DOHH2 (cell line): ENCODE data around the gene TNFRSF11A.

Source experiments
- H3F3A ChIP-seq: fragments of 200-600 bp; sonication (generic), shearing (Covaris generic); 2 replicates; pipeline ENCODE4 v1.6.0; 2016; ENCODE audit warnings: antibody characterized with exemption, mild to moderate bottlenecking; ENCODE audit not compliant: control insufficient read depth, insufficient read depth
- H3K27ac ChIP-seq: fragments of 200-600 bp; sonication (generic); 2 replicates; pipeline ENCODE4 v1.5.1; 2014; ENCODE audit warnings: low read depth, mild to moderate bottlenecking, low read length, moderate library complexity
- H3K27me3 ChIP-seq: fragments of 200-600 bp; sonication (generic); 2 replicates; pipeline ENCODE4 v1.6.1; 2014; ENCODE audit warnings: mild to moderate bottlenecking, low read length, mixed read lengths; ENCODE audit not compliant: control insufficient read depth
- H3K36me3 ChIP-seq: fragments of 200-600 bp; sonication (generic); 2 replicates; pipeline ENCODE4 v1.6.1; 2014; ENCODE audit warnings: mild to moderate bottlenecking, low read length, moderate library complexity, mixed read lengths; ENCODE audit not compliant: control insufficient read depth
- H3K4me1 ChIP-seq: fragments of 200-600 bp; sonication (generic); 2 replicates; pipeline ENCODE4 v1.6.1; 2014; ENCODE audit warnings: mild to moderate bottlenecking, low read length, mixed read lengths; ENCODE audit not compliant: control insufficient read depth
- H3K4me2 ChIP-seq: fragments of 200-600 bp; sonication (generic); 2 replicates; pipeline ENCODE4 v1.6.0; 2014; ENCODE audit warnings: mild to moderate bottlenecking, low read length, moderate library complexity
- H3K4me3 ChIP-seq: fragments of 200-600 bp; sonication (generic); 2 replicates; pipeline ENCODE4 v1.5.1; 2014; ENCODE audit warnings: mild to moderate bottlenecking, low read length, mixed read lengths
- H3K79me2 ChIP-seq: fragments of 200-600 bp; sonication (generic); 2 replicates; pipeline ENCODE4 v1.6.1; 2014; ENCODE audit warnings: mild to moderate bottlenecking, low read length, mixed read lengths; ENCODE audit not compliant: control insufficient read depth
- H3K9me2 ChIP-seq: fragments of 200-600 bp; sonication (generic); replicated peaks from 2 replicates; pipeline ENCODE4 v1.6.1; 2014; ENCODE audit warnings: mild to moderate bottlenecking, low read length, mixed read lengths; ENCODE audit not compliant: control insufficient read depth
- H3K9me3 ChIP-seq: fragments of 200-600 bp; sonication (generic); 2 replicates; pipeline ENCODE4 v1.6.1; 2014; ENCODE audit warnings: antibody characterized with exemption, low read length, mixed read lengths; ENCODE audit not compliant: control insufficient read depth, insufficient read depth
- H4K20me1 ChIP-seq: fragments of 200-600 bp; sonication (generic); 2 replicates; pipeline ENCODE4 v1.6.0; 2014; ENCODE audit warnings: low read depth, mild to moderate bottlenecking, antibody characterized with exemption, low read length, moderate library complexity; ENCODE audit not compliant: control insufficient read depth, insufficient read depth
- EZH2phosphoT487 ChIP-seq: fragments of 200-600 bp; sonication (generic); IDR thresholded peaks from 2 replicates; pipeline ENCODE4 v1.6.1; 2017; ENCODE audit warnings: borderline replicate concordance, mild to moderate bottlenecking, antibody characterized with exemption, low read length, moderate library complexity, mixed read lengths
- TF ChIP-seq, protein P1 (sequence below): fragments of 200-600 bp; sonication (generic); IDR thresholded peaks from one replicate; pipeline ENCODE4 v1.5.1; 2014; ENCODE audit warnings: antibody characterized with exemption, mild to moderate bottlenecking, low read depth, low read length; ENCODE audit not compliant: poor library complexity, severe bottlenecking

TNFRSF11A gene

DNA sequence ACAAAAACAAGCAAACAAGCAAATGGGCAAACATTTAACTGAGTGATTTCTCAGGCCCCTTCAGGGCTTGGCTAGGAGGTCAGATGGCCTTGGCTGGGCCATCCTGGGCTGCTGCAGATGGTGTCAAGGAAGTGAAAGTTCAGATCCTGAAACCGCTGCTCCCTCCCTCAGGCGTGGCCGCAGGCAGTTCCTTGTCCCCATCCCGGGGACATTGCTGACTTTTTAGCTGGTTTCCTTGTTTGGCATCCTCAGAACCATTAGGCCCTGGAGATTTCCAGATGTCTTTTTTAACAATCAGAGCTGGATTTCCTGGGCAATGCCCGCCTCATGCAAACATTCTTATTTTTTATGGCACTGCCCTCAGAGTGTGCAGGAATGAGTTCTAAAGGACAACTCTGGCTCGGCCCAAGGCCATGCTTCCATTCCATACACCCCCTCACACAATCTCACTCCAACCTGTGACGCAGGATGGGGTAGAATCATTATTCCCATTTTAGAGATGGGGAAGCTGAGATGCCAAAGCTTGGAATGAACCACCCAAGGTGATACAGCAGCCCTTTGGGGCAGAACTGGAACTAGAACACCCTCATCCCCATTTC is 111.6 kb downstream of the TNFRSF11A start:
- H3K27ac ChIP-seq, result no peak overlapping the region
- no peaks in the 10 kb centered on the region for H3K79me2 ChIP-seq
- peaks cover 10% of the 10 kb centered on the region for H3K27me3 ChIP-seq
- no peak overlapping the region for H3K4me3 ChIP-seq
- H3K4me1 ChIP-seq, result no peaks in the 10 kb centered on the region
- H3K36me3 ChIP-seq, result no peaks in the 10 kb centered on the region
- TF ChIP-seq, protein P1, sequence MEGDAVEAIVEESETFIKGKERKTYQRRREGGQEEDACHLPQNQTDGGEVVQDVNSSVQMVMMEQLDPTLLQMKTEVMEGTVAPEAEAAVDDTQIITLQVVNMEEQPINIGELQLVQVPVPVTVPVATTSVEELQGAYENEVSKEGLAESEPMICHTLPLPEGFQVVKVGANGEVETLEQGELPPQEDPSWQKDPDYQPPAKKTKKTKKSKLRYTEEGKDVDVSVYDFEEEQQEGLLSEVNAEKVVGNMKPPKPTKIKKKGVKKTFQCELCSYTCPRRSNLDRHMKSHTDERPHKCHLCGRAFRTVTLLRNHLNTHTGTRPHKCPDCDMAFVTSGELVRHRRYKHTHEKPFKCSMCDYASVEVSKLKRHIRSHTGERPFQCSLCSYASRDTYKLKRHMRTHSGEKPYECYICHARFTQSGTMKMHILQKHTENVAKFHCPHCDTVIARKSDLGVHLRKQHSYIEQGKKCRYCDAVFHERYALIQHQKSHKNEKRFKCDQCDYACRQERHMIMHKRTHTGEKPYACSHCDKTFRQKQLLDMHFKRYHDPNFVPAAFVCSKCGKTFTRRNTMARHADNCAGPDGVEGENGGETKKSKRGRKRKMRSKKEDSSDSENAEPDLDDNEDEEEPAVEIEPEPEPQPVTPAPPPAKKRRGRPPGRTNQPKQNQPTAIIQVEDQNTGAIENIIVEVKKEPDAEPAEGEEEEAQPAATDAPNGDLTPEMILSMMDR, result no peak
- TF ChIP-seq EZH2phosphoT487, result no peak
- H3K4me2 ChIP-seq, result no peak overlapping the region
- no peaks in the 10 kb centered on the region for H3K9me2 ChIP-seq
- H4K20me1 ChIP-seq, result no peaks in the 10 kb centered on the region
- H3K9me3 ChIP-seq, result no peaks in the 10 kb centered on the region
- H3F3A ChIP-seq, result no peaks in the 10 kb centered on the region

DNA sequence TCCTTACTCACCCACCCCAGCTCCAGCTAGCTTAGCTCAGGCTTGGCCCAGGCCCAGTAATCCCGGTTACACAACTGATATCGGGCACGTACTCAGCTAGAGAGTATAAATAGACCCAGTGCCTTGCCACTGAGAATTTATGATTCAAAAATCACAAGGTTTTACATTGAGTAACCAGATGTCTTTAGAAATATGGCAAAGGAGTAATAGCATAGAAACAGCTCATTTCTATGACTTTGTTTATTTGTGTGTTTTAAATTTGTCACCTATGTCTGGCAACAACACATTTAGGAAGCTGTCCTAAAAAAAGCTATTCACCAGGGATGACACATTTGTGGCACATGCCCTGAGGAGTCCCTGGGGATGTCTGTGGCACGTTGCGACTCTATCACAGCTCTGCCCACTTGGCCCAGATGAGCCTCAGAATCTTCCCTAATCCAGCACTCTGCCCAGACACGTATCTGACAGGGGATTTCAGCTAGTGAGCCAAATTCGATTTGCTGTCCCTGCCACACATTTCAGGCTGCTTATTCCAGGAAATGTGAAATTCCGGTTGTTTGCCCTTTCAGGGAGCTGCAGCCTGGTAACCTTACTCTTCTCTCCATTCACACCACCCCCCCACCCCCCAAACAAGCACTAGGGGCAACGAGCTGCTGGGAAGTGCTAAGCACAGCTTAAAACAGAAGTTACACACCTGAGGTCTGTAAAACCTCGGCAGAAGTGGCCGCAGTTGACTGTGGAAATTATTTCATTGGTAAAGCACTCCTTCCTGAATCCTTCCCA is 112.3 kb downstream of the TNFRSF11A start:
- no peaks in the 10 kb centered on the region for H3F3A ChIP-seq
- no peaks in the 10 kb centered on the region for H4K20me1 ChIP-seq
- no peak overlapping the region for H3K27ac ChIP-seq
- TF ChIP-seq EZH2phosphoT487, result no peak
- no peaks in the 10 kb centered on the region for H3K9me2 ChIP-seq
- no peaks in the 10 kb centered on the region for H3K36me3 ChIP-seq
- no peak overlapping the region for H3K4me3 ChIP-seq
- no peaks in the 10 kb centered on the region for H3K79me2 ChIP-seq
- peaks cover 10% of the 10 kb centered on the region for H3K27me3 ChIP-seq
- no peaks in the 10 kb centered on the region for H3K9me3 ChIP-seq
- H3K4me2 ChIP-seq, result no peak overlapping the region
- H3K4me1 ChIP-seq, result no peaks in the 10 kb centered on the region

DNA sequence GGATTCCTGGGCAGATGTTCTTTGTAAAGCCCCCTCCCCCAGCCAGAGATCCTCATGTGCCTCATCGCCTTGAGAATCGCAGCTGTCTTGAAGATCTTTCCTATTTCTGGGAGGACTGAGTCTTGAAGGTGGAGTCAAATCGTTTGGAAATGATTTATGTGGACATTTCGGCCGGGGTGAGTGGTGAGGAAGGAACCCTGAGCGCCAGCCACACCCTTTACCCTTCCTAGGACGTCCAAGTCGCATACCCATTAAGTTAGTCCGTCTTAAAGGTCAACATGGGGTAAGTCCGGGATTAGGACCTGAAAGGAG is 112.9 kb downstream of the TNFRSF11A start:
- Histone ChIP-seq H3K4me2 (no peak overlapping the region), H3K4me3 (no peak overlapping the region), H3K9me3 (no peaks in the 10 kb centered on the region), H3K79me2 (no peaks in the 10 kb centered on the region), H3F3A (no peaks in the 10 kb centered on the region), H3K27ac (no peak overlapping the region), H4K20me1 (no peaks in the 10 kb centered on the region), H3K36me3 (no peaks in the 10 kb centered on the region), H3K4me1 (no peaks in the 10 kb centered on the region), H3K9me2 (no peaks in the 10 kb centered on the region), H3K27me3 (peaks cover 10% of the 10 kb centered on the region)
- no peak for TF ChIP-seq EZH2phosphoT487
- TF ChIP-seq, protein P1, result no peak

DNA sequence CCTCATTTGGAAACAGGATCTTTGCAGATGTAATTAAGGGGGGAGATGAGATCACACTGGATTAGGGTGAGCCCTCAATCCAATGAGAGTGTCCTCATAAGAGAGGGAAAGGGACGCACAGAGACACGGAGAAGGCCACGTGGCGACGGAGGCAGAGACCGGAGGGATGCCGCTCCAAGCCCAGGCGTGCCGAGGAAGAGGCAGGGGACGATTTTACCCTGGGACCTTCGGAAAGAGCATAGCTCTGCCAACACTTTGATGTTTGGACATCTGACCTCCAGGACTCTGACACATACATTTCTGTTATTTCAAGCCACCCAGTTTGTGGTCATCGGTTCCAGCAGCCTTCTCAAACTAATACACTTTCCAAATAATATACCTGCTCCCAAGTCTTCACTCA is 113.3 kb downstream of the TNFRSF11A start:
- Histone ChIP-seq H3K4me1 (no peaks in the 10 kb centered on the region), H3K4me2 (no peak overlapping the region), H3K27ac (no peak overlapping the region), H4K20me1 (no peaks in the 10 kb centered on the region), H3K9me3 (no peaks in the 10 kb centered on the region), H3K27me3 (peaks cover 10% of the 10 kb centered on the region), H3K9me2 (no peaks in the 10 kb centered on the region), H3F3A (no peaks in the 10 kb centered on the region), H3K79me2 (no peaks in the 10 kb centered on the region), H3K36me3 (no peaks in the 10 kb centered on the region), H3K4me3 (no peak overlapping the region)
- TF ChIP-seq EZH2phosphoT487, result no peak
- TF ChIP-seq, protein P1, result no peak
